Measurements from ENCODE around the gene CCDC184.
"Not testable (repeated sequence)": the region's sequence is repeated elsewhere in the genome, so short reads cannot be mapped to it uniquely, and the experiment has no call there.

CCDC184 gene

GRCh38 chr12:48180424-48180823 is 3.0 kb upstream of the CCDC184 start:
- no peak for DNase-seq

- no peak for DNase-seq
Observed at GRCh38 chr12:48180857-48181495, 2.5 kb upstream of the CCDC184 start.

GRCh38 chr12:48182631-48183030 is 813 bp upstream of the CCDC184 start:
- no peak for DNase-seq

- DNase-seq, result no peak
Observed at GRCh38 chr12:48183876-48184548, 568 bp downstream of the CCDC184 start.

GRCh38 chr12:48184549-48184922 is 1.1 kb downstream of the CCDC184 start:
- no peak for DNase-seq

GRCh38 chr12:48185181-48185919 is 1.9 kb downstream of the CCDC184 start:
- DNase-seq, result no peak

GRCh38 chr12:48187916-48188695 is 4.7 kb downstream of the CCDC184 start:
- no peak for DNase-seq

- DNase-seq, result peak; percentile 87
Observed at GRCh38 chr12:48189331-48190125, 6.1 kb downstream of the CCDC184 start.

GRCh38 chr12:48191096-48191495 is 7.7 kb downstream of the CCDC184 start:
- DNase-seq, result no peak

GRCh38 chr12:48192861-48193260 is 9.4 kb downstream of the CCDC184 start:
- DNase-seq, result no peak

- DNase-seq, result no peak
Observed at GRCh38 chr12:48193623-48194022, 10.2 kb downstream of the CCDC184 start.

GRCh38 chr12:48194799-48195201 is 11.4 kb downstream of the CCDC184 start:
- DNase-seq, result no peak

- DNase-seq, result peak; percentile 92
Observed at GRCh38 chr12:48197549-48197970, 14.1 kb downstream of the CCDC184 start.

- DNase-seq, result peak; percentile 100
Observed at GRCh38 chr12:48197971-48198671, 14.7 kb downstream of the CCDC184 start.

- DNase-seq, result no peak
Observed at GRCh38 chr12:48198672-48198971, 15.2 kb downstream of the CCDC184 start.

- no peak for DNase-seq
Observed at GRCh38 chr12:48198985-48199384, 15.5 kb downstream of the CCDC184 start.

- no peak for DNase-seq
Observed at GRCh38 chr12:48199774-48200221, 16.4 kb downstream of the CCDC184 start.

GRCh38 chr12:48201091-48201490 is 17.6 kb downstream of the CCDC184 start:
- no peak for DNase-seq

GRCh38 chr12:48201516-48201915 is 18.1 kb downstream of the CCDC184 start:
- no peak for DNase-seq

- no peak for DNase-seq
Observed at GRCh38 chr12:48202766-48203165, 19.3 kb downstream of the CCDC184 start.

- DNase-seq, result no peak
Observed at GRCh38 chr12:48203192-48203591, 19.7 kb downstream of the CCDC184 start, which contains the start of gene OR10AD1. Gene OR10AD1, minus strand, starts transcription at chr12:48203292. Its CDS starts 0 bp downstream, at chr12:48203292.

GRCh38 chr12:48209495-48209894 is 26.1 kb downstream of the CCDC184 start:
- DNase-seq, result not testable (repeated sequence)

All from NCI-H1092 treated with DMSO at 0.1 percent for 48 hours (cell line).